Right atrium auricular region (tissue), 2 donors: ENCODE results near the gene ALPG. TPM values are rescaled to one million over a fixed set of nuclear protein-coding genes. Genes with fewer than 3 reads are reported as not detected.
"Not testable (repeated sequence)": the region's sequence is repeated elsewhere in the genome, so short reads cannot be mapped to it uniquely, and the experiment has no call there.

Source experiments
- DNase-seq: peaks from one replicate; pipeline ENCODE4 v3.0.0-alpha.2; 2019; ENCODE audit warnings: low spot score
- H3K27ac ChIP-seq, 2 donors: fragments of 200-600 bp; sonication (generic); 1 replicate in 1 of 2; 2 replicates in 1 of 2; pipeline ENCODE4 v1.5.1; 2016 to 2019
- H3K27me3 ChIP-seq, 2 donors: fragments of 200-600 bp; sonication (generic); one replicate each; pipeline versions ENCODE4 v1.5.1 to v1.6.0; 2017 to 2019
- H3K36me3 ChIP-seq: fragments of 200-600 bp; sonication (generic); one replicate; pipeline ENCODE4 v1.5.1; 2016
- H3K4me1 ChIP-seq, 2 donors: fragments of 200-600 bp; sonication (generic); one replicate each; pipeline versions ENCODE4 v1.5.1 to v1.6.0; 2017 to 2019
- H3K4me3 ChIP-seq, 2 donors: fragments of 200-600 bp; sonication (generic); 1 replicate in 1 of 2; 2 replicates in 1 of 2; pipeline ENCODE4 v1.5.1; 2017 to 2019; ENCODE audit warnings: mild to moderate bottlenecking in 1 of 2, moderate library complexity in 1 of 2
- H3K9me3 ChIP-seq, 2 donors: fragments of 200-600 bp; sonication (generic); one replicate each; pipeline ENCODE4 v1.5.1; 2019
- total RNA-seq, 2 donors: library from RNA; depleted of rRNA; stranded (reverse); fragments of >200 nt; gene quantifications; one replicate each; pipeline ENCODE4 v1.1.0, GENCODE V29; 2016
- TF ChIP-seq, protein P1 (sequence below), 2 donors: fragments of 200-600 bp; sonication (generic); IDR thresholded peaks; one replicate each; pipeline ENCODE4 v1.5.1; 2019; ENCODE audit warnings: antibody characterized with exemption in 2 of 2

Gene ALPG
- total RNA-seq, 2 donors from 2014 or later: not detected

DNA sequence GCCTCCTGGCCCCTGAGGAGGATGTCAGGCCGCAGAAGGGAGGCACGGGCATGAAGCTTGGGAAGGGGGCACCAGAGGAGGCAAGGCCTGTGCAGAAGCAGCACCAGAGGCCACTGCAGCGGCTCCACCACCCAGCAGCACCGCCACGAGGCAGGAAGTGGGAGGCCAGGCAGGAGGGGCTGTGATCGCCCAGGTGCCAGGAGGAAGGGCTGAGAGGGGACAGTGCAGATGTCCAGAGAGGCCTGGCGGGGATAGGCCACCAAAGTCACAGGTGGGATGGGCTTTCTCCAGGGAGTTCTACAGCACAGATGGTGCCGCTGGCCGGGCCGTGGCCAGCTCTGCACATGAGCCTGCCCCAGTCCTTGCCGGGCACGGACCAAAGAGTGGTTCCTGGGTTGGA is 43.3 kb downstream of the ALPG start:
- H3K9me3 ChIP-seq: no peaks in the 10 kb centered on the region
- no peak overlapping the region for H3K27ac ChIP-seq
- no peak overlapping the region for H3K4me3 ChIP-seq
- no peaks in the 10 kb centered on the region for H3K27me3 ChIP-seq
- no peaks in the 10 kb centered on the region for H3K36me3 ChIP-seq
- TF ChIP-seq, protein P1, sequence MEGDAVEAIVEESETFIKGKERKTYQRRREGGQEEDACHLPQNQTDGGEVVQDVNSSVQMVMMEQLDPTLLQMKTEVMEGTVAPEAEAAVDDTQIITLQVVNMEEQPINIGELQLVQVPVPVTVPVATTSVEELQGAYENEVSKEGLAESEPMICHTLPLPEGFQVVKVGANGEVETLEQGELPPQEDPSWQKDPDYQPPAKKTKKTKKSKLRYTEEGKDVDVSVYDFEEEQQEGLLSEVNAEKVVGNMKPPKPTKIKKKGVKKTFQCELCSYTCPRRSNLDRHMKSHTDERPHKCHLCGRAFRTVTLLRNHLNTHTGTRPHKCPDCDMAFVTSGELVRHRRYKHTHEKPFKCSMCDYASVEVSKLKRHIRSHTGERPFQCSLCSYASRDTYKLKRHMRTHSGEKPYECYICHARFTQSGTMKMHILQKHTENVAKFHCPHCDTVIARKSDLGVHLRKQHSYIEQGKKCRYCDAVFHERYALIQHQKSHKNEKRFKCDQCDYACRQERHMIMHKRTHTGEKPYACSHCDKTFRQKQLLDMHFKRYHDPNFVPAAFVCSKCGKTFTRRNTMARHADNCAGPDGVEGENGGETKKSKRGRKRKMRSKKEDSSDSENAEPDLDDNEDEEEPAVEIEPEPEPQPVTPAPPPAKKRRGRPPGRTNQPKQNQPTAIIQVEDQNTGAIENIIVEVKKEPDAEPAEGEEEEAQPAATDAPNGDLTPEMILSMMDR (IDR thresholded peaks at IDR 0.05): no peak
- no peak for DNase-seq
- H3K4me1 ChIP-seq: no peaks in the 10 kb centered on the region

DNA sequence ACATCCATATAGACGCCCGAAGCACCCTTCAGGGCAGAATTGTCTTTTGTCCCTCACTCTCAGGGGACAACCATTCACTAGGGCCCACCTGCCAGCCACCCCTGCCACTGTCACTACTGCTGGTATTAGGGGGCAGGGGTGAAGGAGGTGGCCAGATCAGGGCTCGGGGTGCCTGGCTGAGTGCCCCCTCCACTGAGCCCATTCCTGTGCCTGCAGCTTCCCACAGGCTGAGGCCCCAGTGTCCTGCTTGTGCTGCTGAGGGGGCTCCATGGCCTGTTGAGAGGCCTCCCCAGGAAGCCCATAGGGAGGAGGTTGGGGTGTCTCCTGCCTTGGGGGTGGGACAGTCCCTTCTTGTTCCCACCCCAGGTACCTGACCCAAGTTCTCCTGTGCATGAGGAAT is 45.0 kb downstream of the ALPG start:
- not testable (repeated sequence) for H3K9me3 ChIP-seq, DNase-seq, H3K27me3 ChIP-seq, H3K4me1 ChIP-seq, H3K36me3 ChIP-seq, H3K4me3 ChIP-seq, H3K27ac ChIP-seq

DNA sequence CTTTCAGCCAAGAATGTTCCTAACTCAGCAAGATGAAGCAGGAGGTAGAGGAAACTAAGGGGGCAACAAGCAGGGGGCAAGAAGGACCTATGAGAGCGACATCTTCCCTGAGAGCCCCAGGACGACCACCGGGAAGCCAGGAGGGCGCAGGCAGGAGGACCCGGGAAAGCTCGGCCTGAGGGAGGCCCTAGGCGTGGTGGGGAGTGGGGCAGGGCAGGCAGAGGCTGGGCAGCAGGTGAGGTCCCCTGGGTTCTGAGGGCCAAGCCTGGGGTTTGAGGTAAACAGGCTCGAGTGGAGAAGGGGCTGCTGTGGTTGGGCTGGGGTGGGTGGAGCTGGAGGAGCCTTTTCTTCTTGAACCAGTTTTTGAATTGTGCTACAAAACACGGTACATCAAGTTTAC is 48.0 kb downstream of the ALPG start:
- H3K36me3 ChIP-seq: no peaks in the 10 kb centered on the region
- H3K27me3 ChIP-seq: peaks cover 0 to 5% of the 10 kb centered on the region in 2 donors
- no peaks in the 10 kb centered on the region for H3K4me1 ChIP-seq
- H3K9me3 ChIP-seq: no peaks in the 10 kb centered on the region
- DNase-seq: no peak
- H3K4me3 ChIP-seq: no peak overlapping the region
- TF ChIP-seq, protein P1 (IDR thresholded peaks at IDR 0.05): no peak
- H3K27ac ChIP-seq: no peak overlapping the region

DNA sequence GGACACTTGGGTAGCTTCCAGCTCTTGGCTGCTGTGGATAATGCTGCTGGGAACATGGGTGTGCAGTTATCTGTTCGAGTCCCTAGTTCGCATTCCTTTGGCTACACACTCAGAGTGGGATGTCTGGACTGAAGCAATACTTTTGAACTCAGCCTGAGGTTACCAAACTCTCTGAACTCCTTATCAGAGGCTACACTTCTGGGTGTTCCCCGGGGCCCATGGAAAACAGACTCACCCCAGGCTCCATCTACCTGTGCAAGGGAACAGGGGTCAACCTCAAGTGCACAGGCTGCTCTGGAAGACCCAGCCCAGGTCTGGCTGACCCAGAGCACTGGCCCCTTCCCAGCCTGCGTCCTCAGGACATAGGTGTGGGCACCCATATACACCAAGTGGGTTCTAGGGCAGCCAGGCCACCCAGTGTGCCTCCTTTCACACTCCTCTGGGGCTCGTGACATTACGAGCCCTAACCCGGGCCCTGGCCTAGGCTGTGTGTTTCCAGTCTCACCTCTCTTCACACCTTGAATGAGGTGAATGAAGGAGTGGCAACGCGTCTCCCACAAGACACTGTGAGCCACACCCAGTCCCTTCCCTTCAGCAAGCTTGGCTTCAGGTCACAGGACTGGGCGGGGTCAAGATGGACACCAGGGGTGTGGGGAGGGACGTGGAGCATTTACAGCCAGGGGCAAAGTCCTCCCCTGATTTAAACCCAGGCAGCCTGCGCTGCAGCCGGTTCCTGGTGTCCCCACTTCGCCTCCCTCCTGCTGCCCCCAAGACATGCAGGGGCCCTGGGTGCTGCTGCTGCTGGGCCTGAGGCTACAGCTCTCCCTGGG is 49.0 kb downstream of the ALPG start, which contains the start of gene ALPI:
Gene ALPI, plus strand, starts transcription at position 728 of the 830 bp plus-strand sequence. Its CDS starts 47 bp downstream, at position 775.
- Histone ChIP-seq H3K4me1 (no peaks in the 10 kb centered on the region), H3K36me3 (no peaks in the 10 kb centered on the region), H3K4me3 (no peak within 1 kb of the TSS), H3K9me3 (no peaks in the 10 kb centered on the region), H3K27ac (no peak within 1 kb of the TSS), H3K27me3 (peaks cover 0 to 5% of the 10 kb centered on the region in 2 donors)
- TF ChIP-seq, protein P1 (IDR thresholded peaks at IDR 0.05): no peak
- no peak for DNase-seq

DNA sequence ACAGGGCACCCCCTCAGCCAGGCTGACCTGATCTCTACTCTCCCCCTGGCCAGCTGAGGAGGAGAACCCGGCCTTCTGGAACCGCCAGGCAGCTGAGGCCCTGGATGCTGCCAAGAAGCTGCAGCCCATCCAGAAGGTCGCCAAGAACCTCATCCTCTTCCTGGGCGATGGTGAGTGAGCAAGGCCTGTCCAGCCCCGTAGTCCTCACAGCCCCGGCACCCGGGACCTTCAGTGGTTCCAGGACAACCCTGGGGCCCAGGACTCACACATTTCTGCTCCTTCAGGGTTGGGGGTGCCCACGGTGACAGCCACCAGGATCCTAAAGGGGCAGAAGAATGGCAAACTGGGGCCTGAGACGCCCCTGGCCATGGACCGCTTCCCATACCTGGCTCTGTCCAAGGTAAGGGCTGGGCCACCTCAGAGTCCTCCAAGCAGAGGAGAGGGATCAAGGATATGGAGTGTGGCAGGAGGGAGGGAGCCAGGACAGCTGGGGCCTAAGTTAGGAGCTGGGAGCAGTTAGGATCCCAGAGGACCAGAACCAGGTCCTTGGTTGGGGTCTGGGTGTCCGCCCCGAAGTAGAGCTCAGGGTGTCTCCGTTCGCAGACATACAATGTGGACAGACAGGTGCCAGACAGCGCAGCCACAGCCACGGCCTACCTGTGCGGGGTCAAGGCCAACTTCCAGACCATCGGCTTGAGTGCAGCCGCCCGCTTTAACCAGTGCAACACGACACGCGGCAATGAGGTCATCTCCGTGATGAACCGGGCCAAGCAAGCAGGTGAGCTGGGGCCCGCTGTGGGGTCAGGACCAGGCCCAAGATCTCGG is 49.9 kb downstream of the ALPG start:
- Histone ChIP-seq H3K27me3 (peaks cover 0 to 5% of the 10 kb centered on the region in 2 donors), H3K9me3 (no peaks in the 10 kb centered on the region), H3K27ac (no peak overlapping the region), H3K4me1 (no peaks in the 10 kb centered on the region), H3K4me3 (no peak overlapping the region), H3K36me3 (no peaks in the 10 kb centered on the region)
- DNase-seq: no peak
- TF ChIP-seq, protein P1 (IDR thresholded peaks at IDR 0.05): no peak
